Body of pancreas (tissue), 4 donors: ENCODE results near the gene SNX30.

Experiments used
- CTCF ChIP-seq, 7 experiments: fragments of 450-650 bp in 4 of 7; fragments of 200-600 bp in 3 of 7; sonication (generic) in 3 of 7; IDR thresholded peaks; one replicate each; pipeline ENCODE4 v1.5.1; 2016 to 2019; ENCODE audit warnings: antibody characterized with exemption in 7 of 7
- POLR2A ChIP-seq, 3 donors: fragments of 450-650 bp; IDR thresholded peaks; one replicate each; pipeline ENCODE4 v1.6.1; 2016; ENCODE audit warnings: antibody characterized with exemption in 3 of 3, mild to moderate bottlenecking in 2 of 3

GRCh38 chr9:112900488-112900887 is 149.9 kb downstream of the SNX30 start:
- TF ChIP-seq CTCF (IDR thresholded peaks at IDR 0.05) (no peak), POLR2A (IDR thresholded peaks at IDR 0.05) (no peak)
